GM21515 (cell line): ENCODE results near the gene METTL26.

Experiments used
- ATAC-seq: cut with Tn5 transposase; IDR thresholded peaks from one replicate; pipeline ENCODE4 v1.9.1; 2021; ENCODE audit not compliant: unreplicated experiment

METTL26 gene

GRCh38 chr16:636206-637080 is at the start of gene METTL26:
METTL26 (minus strand) TSS chr16:636305; CDS start chr16:636290, 15 bp downstream.
- peak; percentile 69 for ATAC-seq

GRCh38 chr16:684961-685696 is 49.0 kb upstream of the METTL26 start:
- no peak for ATAC-seq

GRCh38 chr16:684071-684794 is 48.1 kb upstream of the METTL26 start, which contains the start of gene JMJD8:
JMJD8 (minus strand) TSS chr16:684334; CDS start chr16:684319, 15 bp downstream.
- peak; percentile 46 for ATAC-seq

GRCh38 chr16:683396-684070 is 47.4 kb upstream of the METTL26 start:
- no peak for ATAC-seq

GRCh38 chr16:682493-683395 is 46.6 kb upstream of the METTL26 start:
- ATAC-seq, result no peak

GRCh38 chr16:681746-682427 is 45.8 kb upstream of the METTL26 start:
- ATAC-seq, result no peak

- no peak for ATAC-seq
Observed at GRCh38 chr16:680967-681745, 45.1 kb upstream of the METTL26 start.

- ATAC-seq, result no peak
Observed at GRCh38 chr16:680625-680945, 44.5 kb upstream of the METTL26 start.

- peak; percentile 34 for ATAC-seq
Observed at GRCh38 chr16:679814-680624, 43.9 kb upstream of the METTL26 start, which contains the start of gene STUB1. STUB1 (plus strand) TSS chr16:680410; CDS start chr16:680526, 116 bp downstream.

GRCh38 chr16:678858-679813 is 43.0 kb upstream of the METTL26 start:
- no peak for ATAC-seq

GRCh38 chr16:678209-678857 is 42.2 kb upstream of the METTL26 start:
- ATAC-seq, result no peak

- no peak for ATAC-seq
Observed at GRCh38 chr16:677316-678190, 41.4 kb upstream of the METTL26 start.

GRCh38 chr16:676913-677312 is 40.8 kb upstream of the METTL26 start:
- ATAC-seq, result no peak

GRCh38 chr16:676565-676902 is 40.4 kb upstream of the METTL26 start:
- no peak for ATAC-seq

- no peak for ATAC-seq
Observed at GRCh38 chr16:675884-676564, 39.9 kb upstream of the METTL26 start.
